Bronchial epithelial cell (primary cell): Measurements from ENCODE around the gene SCAPER. TPM values are rescaled to one million over a fixed set of nuclear protein-coding genes. Genes with fewer than 3 reads are reported as not detected.
"Not testable (repeated sequence)": the region's sequence is repeated elsewhere in the genome, so short reads cannot be mapped to it uniquely, and the experiment has no call there.

Source experiments
- DNase-seq: peaks from one replicate; pipeline ENCODE4 v3.0.0-alpha.2; 2010; ENCODE audit warnings: low read depth
- FAIRE-seq: peaks from 2 replicates; lab custom pipeline; 2011; peaks lifted over from hg19 to GRCh38; lab: Jason Lieb, UNC
- H3K27me3 ChIP-seq: 2 replicates; pipeline ENCODE4 v1.5.1; 2011; ENCODE audit warnings: low read length; ENCODE audit not compliant: control insufficient read depth, insufficient read depth
- H3K36me3 ChIP-seq: 2 replicates; pipeline ENCODE4 v1.5.1; 2011; ENCODE audit warnings: low read length; ENCODE audit not compliant: control insufficient read depth, insufficient read depth
- H3K4me3 ChIP-seq: 2 replicates; pipeline ENCODE4 v1.5.1; 2011; ENCODE audit warnings: mild to moderate bottlenecking, low read depth, low read length, control low read depth
- CTCF ChIP-seq: IDR thresholded peaks from 2 replicates; pipeline ENCODE4 v1.5.1; 2011; ENCODE audit warnings: mild to moderate bottlenecking, moderate library complexity, low read length, control low read depth, inconsistent platforms; ENCODE audit not compliant: insufficient read depth, severe bottlenecking
- total RNA-seq: library from RNA; depleted of rRNA; stranded (reverse); fragments of >200 nt; gene quantifications from 2 replicates; pipeline ENCODE4 v1.2.1, GENCODE V29; 2014

SCAPER gene
- total RNA-seq, 1 donor from 2014 or later, result 6.3 TPM

DNA sequence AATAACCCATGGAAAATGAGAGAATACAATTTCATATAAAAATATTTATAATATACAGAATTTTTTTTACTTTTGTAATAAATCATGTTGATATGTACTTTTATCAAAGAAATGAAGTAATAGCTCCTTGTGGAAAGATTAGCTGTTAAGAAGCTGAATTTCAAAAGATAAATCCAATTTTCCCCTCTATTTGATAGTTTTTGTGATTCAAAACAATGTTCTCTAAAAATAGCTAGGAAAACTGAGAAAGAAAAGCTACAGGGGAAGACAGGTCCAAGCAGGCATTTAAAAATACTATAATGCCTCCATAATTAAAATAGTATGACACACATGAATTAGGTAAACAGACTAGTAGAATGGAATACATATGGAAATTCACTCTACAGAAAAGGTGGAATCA, 44.9 kb downstream of the SCAPER start:
- no peak for TF ChIP-seq CTCF
- H3K36me3 ChIP-seq, result no peaks in the 10 kb centered on the region
- DNase-seq, result no peak

GRCh38 chr15:76850367-76850766, 54.8 kb downstream of the SCAPER start:
- H3K4me3 ChIP-seq, FAIRE-seq, DNase-seq, H3K36me3 ChIP-seq, H3K27me3 ChIP-seq: not testable (repeated sequence)

More for the DNA sequence above, 44.9 kb downstream of the SCAPER start:
- Histone ChIP-seq H3K27me3 (no peaks in the 10 kb centered on the region), H3K4me3 (no peak overlapping the region)
- no peak for FAIRE-seq

- no peak overlapping the region for H3K4me3 ChIP-seq
- FAIRE-seq (no peak), DNase-seq (no peak)
- H3K36me3 ChIP-seq, result no peaks in the 10 kb centered on the region
- H3K27me3 ChIP-seq, result no peaks in the 10 kb centered on the region
- no peak for TF ChIP-seq CTCF
Observed at GRCh38 chr15:76846782-76847181, 58.4 kb downstream of the SCAPER start.

- DNase-seq (peak; percentile 30), FAIRE-seq (no peak)
- no peaks in the 10 kb centered on the region for H3K36me3 ChIP-seq
- no peak for TF ChIP-seq CTCF
- H3K4me3 ChIP-seq, result no peak overlapping the region
- H3K27me3 ChIP-seq, result no peaks in the 10 kb centered on the region
Observed at GRCh38 chr15:76844096-76844495, 61.0 kb downstream of the SCAPER start.

DNA sequence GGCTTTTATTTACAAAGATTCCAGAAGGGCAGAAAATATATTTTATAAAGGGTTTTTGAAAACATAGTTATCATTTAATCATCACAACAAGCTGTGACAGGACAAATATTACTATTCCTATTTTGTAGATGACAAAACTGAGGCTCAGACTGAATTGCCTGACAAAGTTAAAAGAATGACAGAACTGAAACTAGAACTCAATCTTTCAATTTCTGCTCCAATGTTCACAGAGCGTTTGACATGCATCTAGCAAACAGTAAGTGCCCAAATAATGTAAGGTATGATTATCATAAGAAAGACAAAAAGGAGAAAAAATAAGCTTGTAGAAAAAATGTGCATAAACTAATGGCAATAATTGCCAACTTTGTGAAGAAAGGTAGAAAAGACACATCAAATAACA, 61.9 kb downstream of the SCAPER start:
- FAIRE-seq, result no peak
- no peaks in the 10 kb centered on the region for H3K27me3 ChIP-seq
- TF ChIP-seq CTCF, result no peak
- no peak overlapping the region for H3K4me3 ChIP-seq
- H3K36me3 ChIP-seq, result no peaks in the 10 kb centered on the region
- no peak for DNase-seq

GRCh38 chr15:76840830-76841460, 64.2 kb downstream of the SCAPER start:
- no peaks in the 10 kb centered on the region for H3K27me3 ChIP-seq
- DNase-seq (peak; percentile 42), FAIRE-seq (no peak)
- H3K36me3 ChIP-seq, result no peaks in the 10 kb centered on the region
- H3K4me3 ChIP-seq, result no peak overlapping the region
- TF ChIP-seq CTCF, result peak; percentile 39
